LNCaP clone FGC (cell line): ENCODE measurements around the gene FADS1.

ENCODE experiments used
- DNase-seq: peaks from one replicate; pipeline ENCODE4 v3.0.0-alpha.2; 2011; ENCODE audit warnings: low read depth
- H3K4me3 ChIP-seq: 2 replicates; pipeline ENCODE4 v1.5.1; 2011; ENCODE audit warnings: mild to moderate bottlenecking, low read depth, low read length, control low read depth
- TF ChIP-seq, protein P1 (sequence below): IDR thresholded peaks from 2 replicates; pipeline ENCODE4 v1.5.1; 2012; ENCODE audit warnings: mild to moderate bottlenecking; ENCODE audit not compliant: control insufficient read depth, insufficient read depth; ENCODE audit errors: extremely low read depth

Gene FADS1

DNA sequence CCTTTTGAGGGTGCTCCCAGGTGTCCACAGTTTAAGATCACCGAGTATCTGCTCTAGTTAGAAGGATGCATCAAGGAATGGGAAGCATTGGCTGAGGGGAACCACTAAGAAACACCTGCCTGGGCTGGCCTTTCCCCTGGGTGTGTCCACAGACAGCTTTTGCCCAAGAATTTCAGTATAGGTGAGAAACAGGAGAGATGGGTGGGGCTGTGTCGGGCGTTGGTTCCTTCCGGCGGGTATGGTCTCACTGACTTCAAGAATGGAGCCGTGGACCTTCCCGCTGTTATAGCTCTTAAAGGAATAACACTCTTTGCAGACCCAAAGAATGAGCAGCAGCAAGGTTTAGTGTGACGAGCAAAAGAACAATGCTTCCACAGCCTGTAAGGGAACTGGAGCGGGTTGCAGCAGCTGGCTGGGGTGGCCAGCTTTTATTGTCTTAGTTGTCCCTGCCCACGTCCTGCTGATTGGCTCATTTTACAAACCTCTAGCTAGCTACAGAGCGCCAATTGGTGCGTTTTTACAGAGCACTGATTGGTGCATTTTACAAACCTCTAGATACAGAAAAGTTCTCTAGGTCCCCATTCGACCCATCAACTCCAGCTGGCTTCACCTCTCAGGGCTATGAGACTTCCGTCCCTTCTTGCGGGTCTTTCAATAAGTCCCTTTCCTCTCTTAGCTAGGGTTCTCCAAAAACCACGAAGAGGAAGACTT, 2.4 kb downstream of the FADS1 start:
- H3K4me3 ChIP-seq, result peak overlapping the region; percentile 78
- TF ChIP-seq, protein P1, sequence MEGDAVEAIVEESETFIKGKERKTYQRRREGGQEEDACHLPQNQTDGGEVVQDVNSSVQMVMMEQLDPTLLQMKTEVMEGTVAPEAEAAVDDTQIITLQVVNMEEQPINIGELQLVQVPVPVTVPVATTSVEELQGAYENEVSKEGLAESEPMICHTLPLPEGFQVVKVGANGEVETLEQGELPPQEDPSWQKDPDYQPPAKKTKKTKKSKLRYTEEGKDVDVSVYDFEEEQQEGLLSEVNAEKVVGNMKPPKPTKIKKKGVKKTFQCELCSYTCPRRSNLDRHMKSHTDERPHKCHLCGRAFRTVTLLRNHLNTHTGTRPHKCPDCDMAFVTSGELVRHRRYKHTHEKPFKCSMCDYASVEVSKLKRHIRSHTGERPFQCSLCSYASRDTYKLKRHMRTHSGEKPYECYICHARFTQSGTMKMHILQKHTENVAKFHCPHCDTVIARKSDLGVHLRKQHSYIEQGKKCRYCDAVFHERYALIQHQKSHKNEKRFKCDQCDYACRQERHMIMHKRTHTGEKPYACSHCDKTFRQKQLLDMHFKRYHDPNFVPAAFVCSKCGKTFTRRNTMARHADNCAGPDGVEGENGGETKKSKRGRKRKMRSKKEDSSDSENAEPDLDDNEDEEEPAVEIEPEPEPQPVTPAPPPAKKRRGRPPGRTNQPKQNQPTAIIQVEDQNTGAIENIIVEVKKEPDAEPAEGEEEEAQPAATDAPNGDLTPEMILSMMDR, result no peak
- no peak for DNase-seq

DNA sequence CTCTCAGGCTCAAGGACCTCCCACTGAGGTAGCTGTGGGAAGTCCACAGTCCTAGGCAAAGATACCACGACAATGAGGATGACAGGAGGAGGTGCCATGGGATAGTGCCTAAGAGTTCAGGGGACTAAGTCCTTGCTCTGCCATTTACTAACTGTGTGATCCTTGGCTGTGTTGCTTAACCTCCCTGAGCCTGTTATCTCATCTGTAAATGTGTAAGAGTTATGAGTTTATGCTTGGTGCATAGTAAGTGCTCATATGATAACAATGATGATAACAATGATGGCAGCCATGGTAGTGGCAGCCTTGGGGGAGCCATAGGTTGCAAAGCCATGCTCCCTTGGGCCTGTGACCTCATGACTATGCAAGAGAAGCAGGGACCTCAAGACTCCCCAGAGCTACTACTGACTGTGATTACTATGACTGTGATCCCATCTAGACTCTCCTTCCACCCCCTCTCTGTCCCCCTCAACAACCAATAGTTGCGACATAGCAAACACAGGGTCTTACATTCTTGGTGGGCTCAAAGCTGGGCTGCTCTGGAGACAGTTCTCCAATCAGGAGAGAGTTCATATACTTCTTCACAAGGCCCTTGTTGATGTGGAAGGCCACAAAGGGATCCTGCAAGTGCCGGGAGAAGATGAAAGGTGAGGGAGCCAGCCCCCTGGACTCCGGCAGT, 3.9 kb downstream of the FADS1 start:
- TF ChIP-seq, protein P1, result no peak
- no peak for DNase-seq
- no peak overlapping the region for H3K4me3 ChIP-seq

DNA sequence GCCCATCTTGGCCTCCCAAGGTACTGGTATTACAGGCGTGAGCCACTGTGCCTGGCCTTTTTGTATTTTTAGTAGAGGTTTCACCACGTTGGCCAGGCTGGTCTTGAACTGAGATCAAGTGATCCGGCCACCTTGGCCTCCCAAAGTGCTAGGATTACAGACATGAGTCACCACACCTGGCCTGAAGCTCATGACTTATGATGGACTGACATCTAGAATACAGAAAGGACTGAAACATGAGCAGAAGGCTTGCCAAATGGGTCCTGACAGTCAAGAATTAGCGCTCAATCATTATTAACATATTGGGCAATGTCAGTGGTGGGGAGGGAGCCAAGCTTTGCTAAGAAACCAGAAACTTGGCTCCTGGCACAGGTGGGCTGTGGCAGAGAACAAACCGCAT, 5.0 kb downstream of the FADS1 start:
- no peak overlapping the region for H3K4me3 ChIP-seq
- TF ChIP-seq, protein P1, result no peak
- no peak for DNase-seq

DNA sequence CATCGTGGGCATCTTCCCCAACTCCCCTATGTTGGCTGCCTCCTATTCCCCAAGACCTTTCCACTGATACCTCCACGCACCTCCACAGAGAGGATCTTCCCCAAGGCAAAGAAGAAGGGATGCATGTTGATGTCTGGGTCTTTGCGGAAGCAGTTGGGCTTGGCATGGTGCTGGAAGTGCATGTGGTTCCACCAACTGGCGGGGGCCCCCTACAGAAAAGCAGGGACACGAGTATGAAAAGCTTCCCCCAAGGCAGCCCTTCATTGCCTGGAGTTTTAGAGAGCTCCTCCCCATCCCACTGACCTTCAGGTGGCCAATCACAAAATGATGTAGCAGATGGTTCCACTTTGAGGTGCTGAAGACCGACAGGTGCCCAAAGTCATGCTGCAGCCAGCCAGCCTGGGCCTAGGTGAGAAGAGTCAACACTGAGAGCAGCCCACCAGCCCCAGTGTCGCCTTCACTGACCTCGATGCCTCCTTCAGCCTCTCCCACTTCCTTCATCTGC, 6.1 kb downstream of the FADS1 start:
- no peak overlapping the region for H3K4me3 ChIP-seq
- TF ChIP-seq, protein P1, result no peak
- DNase-seq, result no peak

DNA sequence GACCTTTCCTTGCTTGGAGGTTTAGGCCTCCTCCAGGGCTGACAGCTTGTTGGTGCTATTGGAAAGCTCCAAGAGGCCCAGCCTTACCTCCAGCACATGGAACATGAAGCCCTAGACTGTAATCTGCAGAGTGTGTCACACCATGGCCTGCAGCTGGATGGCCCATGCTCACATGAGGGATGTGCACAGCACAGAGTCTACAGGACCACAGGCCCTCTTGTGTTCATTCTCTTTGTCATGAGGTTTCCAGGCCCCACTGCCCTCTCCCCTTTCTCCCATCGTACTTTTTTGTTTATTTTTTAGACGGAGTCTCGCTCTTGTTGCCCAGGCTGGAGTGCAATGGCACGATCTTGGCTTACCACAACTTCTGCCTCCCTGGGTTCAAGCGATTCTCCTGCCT, 10.0 kb downstream of the FADS1 start:
- no peak for DNase-seq
- TF ChIP-seq, protein P1, result no peak
- no peak overlapping the region for H3K4me3 ChIP-seq

DNA sequence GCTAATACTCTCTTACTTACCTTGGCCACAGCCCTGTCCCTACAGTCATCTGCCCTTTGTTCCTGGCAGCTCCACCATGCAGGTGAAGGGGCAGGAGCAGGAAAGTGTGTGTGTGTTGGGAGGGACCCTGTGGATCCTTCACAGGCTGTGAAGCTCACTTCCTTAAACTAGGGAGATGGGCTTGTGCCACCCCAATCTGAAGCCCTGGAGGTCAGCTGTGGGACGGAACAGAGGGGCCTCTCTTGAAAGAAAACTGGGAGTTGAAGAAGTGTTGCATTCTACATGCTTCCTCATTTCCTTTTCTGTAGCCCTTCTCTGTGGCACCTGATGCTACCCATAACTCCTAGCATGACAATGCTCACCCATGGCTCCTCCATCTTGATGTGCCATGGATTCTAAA, 11.7 kb downstream of the FADS1 start:
- no peak for DNase-seq
- TF ChIP-seq, protein P1, result no peak
- H3K4me3 ChIP-seq, result no peak overlapping the region
